ENCODE data around the gene SYNDIG1. TPM values are rescaled to one million over a fixed set of nuclear protein-coding genes. Genes with fewer than 3 reads are reported as not detected.

SYNDIG1 gene
- total RNA-seq, 1 donor from 2014 or later = not detected

- DNase-seq (ENCODE audit: low read depth) (no peak), FAIRE-seq (peak; percentile 70)
- TF ChIP-seq CTCF (IDR thresholded peaks at IDR 0.05; ENCODE audit: insufficient read depth, low read length, severe bottlenecking) = no peak
- Histone ChIP-seq H3K36me3 (ENCODE audit: control insufficient read depth, insufficient read depth, low read length) (no peaks in the 10 kb centered on the region), H3K4me3 (ENCODE audit: low read depth, low read length) (no peak overlapping the region), H3K27me3 (ENCODE audit: control insufficient read depth, insufficient read depth, low read length) (no peaks in the 10 kb centered on the region)
These were observed 239.2 kb downstream of the SYNDIG1 start for GRCh38 chr20:24708411-24709295.
